Measurements from ENCODE around the gene SLX4. TPM values are rescaled to one million over a fixed set of nuclear protein-coding genes. Genes with fewer than 3 reads are reported as not detected.
"Not testable (repeated sequence)": the region's sequence is repeated elsewhere in the genome, so short reads cannot be mapped to it uniquely, and the experiment has no call there.

The SLX4 gene, protein sequence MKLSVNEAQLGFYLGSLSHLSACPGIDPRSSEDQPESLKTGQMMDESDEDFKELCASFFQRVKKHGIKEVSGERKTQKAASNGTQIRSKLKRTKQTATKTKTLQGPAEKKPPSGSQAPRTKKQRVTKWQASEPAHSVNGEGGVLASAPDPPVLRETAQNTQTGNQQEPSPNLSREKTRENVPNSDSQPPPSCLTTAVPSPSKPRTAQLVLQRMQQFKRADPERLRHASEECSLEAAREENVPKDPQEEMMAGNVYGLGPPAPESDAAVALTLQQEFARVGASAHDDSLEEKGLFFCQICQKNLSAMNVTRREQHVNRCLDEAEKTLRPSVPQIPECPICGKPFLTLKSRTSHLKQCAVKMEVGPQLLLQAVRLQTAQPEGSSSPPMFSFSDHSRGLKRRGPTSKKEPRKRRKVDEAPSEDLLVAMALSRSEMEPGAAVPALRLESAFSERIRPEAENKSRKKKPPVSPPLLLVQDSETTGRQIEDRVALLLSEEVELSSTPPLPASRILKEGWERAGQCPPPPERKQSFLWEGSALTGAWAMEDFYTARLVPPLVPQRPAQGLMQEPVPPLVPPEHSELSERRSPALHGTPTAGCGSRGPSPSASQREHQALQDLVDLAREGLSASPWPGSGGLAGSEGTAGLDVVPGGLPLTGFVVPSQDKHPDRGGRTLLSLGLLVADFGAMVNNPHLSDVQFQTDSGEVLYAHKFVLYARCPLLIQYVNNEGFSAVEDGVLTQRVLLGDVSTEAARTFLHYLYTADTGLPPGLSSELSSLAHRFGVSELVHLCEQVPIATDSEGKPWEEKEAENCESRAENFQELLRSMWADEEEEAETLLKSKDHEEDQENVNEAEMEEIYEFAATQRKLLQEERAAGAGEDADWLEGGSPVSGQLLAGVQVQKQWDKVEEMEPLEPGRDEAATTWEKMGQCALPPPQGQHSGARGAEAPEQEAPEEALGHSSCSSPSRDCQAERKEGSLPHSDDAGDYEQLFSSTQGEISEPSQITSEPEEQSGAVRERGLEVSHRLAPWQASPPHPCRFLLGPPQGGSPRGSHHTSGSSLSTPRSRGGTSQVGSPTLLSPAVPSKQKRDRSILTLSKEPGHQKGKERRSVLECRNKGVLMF (N-terminal part only)
- total RNA-seq = 1 to 10 TPM; 1.2 to 6.2 (median 4.8) TPM

- DNase-seq = peak; percentile 85 to 91
- Histone ChIP-seq H3K27me3 (no peaks in the 10 kb centered on the region), H3K9me3 (no peaks in the 10 kb centered on the region), H3K36me3 (no peaks in the 10 kb centered on the region), H3K4me1 (peaks cover 0 to 14% of the 10 kb centered on the region in 2 donors), H3K4me3 (peak within 1 kb of the TSS; percentile 66 to 76), H3K27ac (peak within 1 kb of the TSS; percentile 24 to 85)
- TF ChIP-seq POLR2A (IDR thresholded peaks at IDR 0.05) = peak; percentile 76 to 82
- TF ChIP-seq, protein P1, sequence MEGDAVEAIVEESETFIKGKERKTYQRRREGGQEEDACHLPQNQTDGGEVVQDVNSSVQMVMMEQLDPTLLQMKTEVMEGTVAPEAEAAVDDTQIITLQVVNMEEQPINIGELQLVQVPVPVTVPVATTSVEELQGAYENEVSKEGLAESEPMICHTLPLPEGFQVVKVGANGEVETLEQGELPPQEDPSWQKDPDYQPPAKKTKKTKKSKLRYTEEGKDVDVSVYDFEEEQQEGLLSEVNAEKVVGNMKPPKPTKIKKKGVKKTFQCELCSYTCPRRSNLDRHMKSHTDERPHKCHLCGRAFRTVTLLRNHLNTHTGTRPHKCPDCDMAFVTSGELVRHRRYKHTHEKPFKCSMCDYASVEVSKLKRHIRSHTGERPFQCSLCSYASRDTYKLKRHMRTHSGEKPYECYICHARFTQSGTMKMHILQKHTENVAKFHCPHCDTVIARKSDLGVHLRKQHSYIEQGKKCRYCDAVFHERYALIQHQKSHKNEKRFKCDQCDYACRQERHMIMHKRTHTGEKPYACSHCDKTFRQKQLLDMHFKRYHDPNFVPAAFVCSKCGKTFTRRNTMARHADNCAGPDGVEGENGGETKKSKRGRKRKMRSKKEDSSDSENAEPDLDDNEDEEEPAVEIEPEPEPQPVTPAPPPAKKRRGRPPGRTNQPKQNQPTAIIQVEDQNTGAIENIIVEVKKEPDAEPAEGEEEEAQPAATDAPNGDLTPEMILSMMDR (IDR thresholded peaks at IDR 0.05) = no peak
- intact Hi-C loops (cut with DNase I; ENCODE audit: low total_unique reads) = no loop called here
Observed at GRCh38 chr16:3611146-3611975, at the start of gene SLX4. Gene SLX4, minus strand, starts transcription at chr16:3611606. Its CDS starts 2,642 bp downstream, at chr16:3608964.

- intact Hi-C loops (cut with DNase I; ENCODE audit: low total_unique reads) = no loop called here
- no peak overlapping the region for H3K27ac ChIP-seq
Observed at GRCh38 chr16:3659251-3659650, 47.8 kb upstream of the SLX4 start.

DNA sequence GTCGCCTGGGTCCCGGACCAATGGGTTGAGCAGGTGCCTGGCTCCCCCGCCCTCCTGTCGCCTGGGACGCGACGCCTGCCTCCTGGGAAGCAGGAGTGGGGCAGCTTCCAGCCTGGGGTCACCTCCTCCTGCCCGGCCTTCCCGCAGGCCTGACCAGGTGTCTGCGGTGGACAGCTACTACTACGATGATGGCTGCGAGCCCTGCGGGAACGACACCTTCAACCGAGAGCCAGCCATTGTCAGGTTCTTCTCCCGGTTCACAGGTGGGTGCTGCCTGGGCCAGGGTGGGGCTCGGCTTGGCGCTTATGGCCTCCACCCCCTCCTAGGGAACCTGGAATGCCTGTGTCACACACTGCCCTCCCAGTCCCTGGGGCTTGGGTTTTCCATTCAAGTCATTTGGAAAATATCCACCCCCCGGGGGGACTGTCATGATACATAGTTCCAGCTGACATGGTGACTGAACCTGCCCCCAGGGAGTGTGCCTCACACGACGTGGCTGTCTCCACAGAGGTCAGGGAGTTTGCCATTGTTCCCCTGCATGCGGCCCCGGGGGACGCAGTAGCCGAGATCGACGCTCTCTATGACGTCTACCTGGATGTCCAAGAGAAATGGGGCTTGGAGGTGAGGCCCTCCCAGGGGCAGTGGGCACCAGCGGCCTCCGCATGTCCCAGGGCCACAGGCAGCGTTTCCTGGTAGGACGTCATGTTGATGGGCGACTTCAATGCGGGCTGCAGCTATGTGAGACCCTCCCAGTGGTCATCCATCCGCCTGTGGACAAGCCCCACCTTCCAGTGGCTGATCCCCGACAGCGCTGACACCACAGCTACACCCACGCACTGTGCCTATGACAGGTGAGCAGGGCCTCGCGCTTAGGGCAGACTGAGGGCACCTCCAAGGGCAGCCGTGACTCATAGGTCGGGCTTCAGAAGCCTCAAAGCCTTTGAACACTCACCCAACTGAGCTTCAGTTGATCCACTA lies 45.4 kb upstream of the SLX4 start:
- H3K36me3 ChIP-seq = no peaks in the 10 kb centered on the region

More at GRCh38 chr16:3659251-3659650, 47.8 kb upstream of the SLX4 start:
- Histone ChIP-seq H3K4me3 (no peak overlapping the region), H3K9me3 (no peaks in the 10 kb centered on the region), H3K36me3 (no peaks in the 10 kb centered on the region), H3K27me3 (no peaks in the 10 kb centered on the region), H3K4me1 (no peaks in the 10 kb centered on the region)
- no peak for TF ChIP-seq POLR2A (IDR thresholded peaks at IDR 0.05)
- TF ChIP-seq, protein P1 (IDR thresholded peaks at IDR 0.05) = no peak
- DNase-seq = no peak

GRCh38 chr16:3656160-3656490 lies 44.7 kb upstream of the SLX4 start:
- peak in 1 of 2 donors; percentile 5 for DNase-seq
- intact Hi-C loops (cut with DNase I; ENCODE audit: low total_unique reads); H3K4me3 ChIP-seq; H3K27me3 ChIP-seq; H3K9me3 ChIP-seq; H3K27ac ChIP-seq; H3K36me3 ChIP-seq; H3K4me1 ChIP-seq: not testable (repeated sequence)

More for the DNA sequence above, 45.4 kb upstream of the SLX4 start:
- Histone ChIP-seq H3K4me3 (no peak overlapping the region), H3K9me3 (no peaks in the 10 kb centered on the region), H3K4me1 (no peaks in the 10 kb centered on the region), H3K27ac (no peak overlapping the region), H3K27me3 (no peaks in the 10 kb centered on the region)
- peak in 1 of 2 donors; percentile 12 for DNase-seq
- TF ChIP-seq, protein P1 (IDR thresholded peaks at IDR 0.05) = no peak
- no peak for TF ChIP-seq POLR2A (IDR thresholded peaks at IDR 0.05)
- intact Hi-C loops (cut with DNase I; ENCODE audit: low total_unique reads) = no loop called here
